CD4-positive, alpha-beta memory T cell (primary cell): Measurements from ENCODE around the gene SMURF1. TPM values are rescaled to one million over a fixed set of nuclear protein-coding genes. Genes with fewer than 3 reads are reported as not detected.
A peak's percentile ranks its signal among the peaks of the same experiment; 100 is the strongest.

ENCODE experiments used
- CTCF ChIA-PET: fragments of 350-600 bp; sonication (Branson Sonifier 250); formaldehyde crosslinking; loops from one replicate; lab custom pipeline; 2021; ENCODE audit warnings: inconsistent platforms; ENCODE audit not compliant: partially characterized antibody; lab: Charles Lee
- POLR2A ChIA-PET: fragments of 350-600 bp; sonication (Branson Sonifier 250); formaldehyde crosslinking; loops from one replicate; lab custom pipeline; 2021; ENCODE audit not compliant: partially characterized antibody; lab: Charles Lee
- DNase-seq, 5 donors: peaks; one replicate each; pipeline versions ENCODE4 v3.0.0 to v3.0.0-alpha.2; 2020 to 2022; ENCODE audit warnings: mixed read lengths in 1 of 5
- H3K27ac ChIP-seq: one replicate; pipeline ENCODE4 v1.7.0; 2013; ENCODE audit warnings: low read depth, low read length
- H3K27me3 ChIP-seq: 2 replicates; pipeline ENCODE4 v1.7.0; 2013; ENCODE audit warnings: mild to moderate bottlenecking, low read length, moderate library complexity; ENCODE audit not compliant: insufficient read depth
- H3K36me3 ChIP-seq: 2 replicates; pipeline ENCODE4 v1.7.0; 2013; ENCODE audit warnings: mild to moderate bottlenecking, low read length, moderate library complexity; ENCODE audit not compliant: insufficient read depth
- H3K4me1 ChIP-seq: 2 replicates; pipeline ENCODE4 v1.7.0; 2013; ENCODE audit warnings: mild to moderate bottlenecking, low read length, moderate library complexity; ENCODE audit not compliant: insufficient read depth
- H3K4me3 ChIP-seq, 2 donors: one replicate each; pipeline ENCODE4 v1.7.0; 2013; ENCODE audit warnings: low read length in 2 of 2, mild to moderate bottlenecking in 1 of 2
- H3K9me3 ChIP-seq, 2 donors: one replicate each; pipeline ENCODE4 v1.7.0; 2013; ENCODE audit warnings: low read length in 2 of 2, control low read depth in 1 of 2; ENCODE audit not compliant: control insufficient read depth in 1 of 2
- H3K27ac Mint-ChIP-seq, 7 donors: one replicate each; pipeline ENCODE4 v1.8.0; 2020 to 2021; ENCODE audit warnings: mixed read lengths in 7 of 7, mild to moderate bottlenecking in 6 of 7, inconsistent platforms in 3 of 7, moderate library complexity in 3 of 7
- H3K27me3 Mint-ChIP-seq, 2 donors: one replicate each; pipeline ENCODE4 v1.8.0; 2020 to 2021; ENCODE audit warnings: mixed read lengths in 2 of 2
- H3K36me3 Mint-ChIP-seq, 2 donors: one replicate each; pipeline ENCODE4 v1.8.0; 2020 to 2021; ENCODE audit warnings: mixed read lengths in 2 of 2, inconsistent platforms in 1 of 2, mild to moderate bottlenecking in 1 of 2
- H3K4me1 Mint-ChIP-seq, 4 donors: one replicate each; pipeline ENCODE4 v1.8.0; 2020 to 2021; ENCODE audit warnings: mixed read lengths in 4 of 4, mild to moderate bottlenecking in 1 of 4
- H3K4me3 Mint-ChIP-seq, 8 donors: one replicate each; pipeline ENCODE4 v1.8.0; 2020 to 2021; ENCODE audit warnings: mixed read lengths in 8 of 8, mild to moderate bottlenecking in 7 of 8, moderate library complexity in 6 of 8, inconsistent platforms in 3 of 8
- H3K9me3 Mint-ChIP-seq, 8 donors: one replicate each; pipeline ENCODE4 v1.8.0; 2020 to 2021; ENCODE audit warnings: mixed read lengths in 8 of 8, mild to moderate bottlenecking in 5 of 8, inconsistent platforms in 3 of 8, moderate library complexity in 1 of 8
- intact Hi-C: fragments of 100-400 bp; cut with micrococcal nuclease; formaldehyde crosslinking; loops from one replicate; pipeline ENCODE4 v1.15.1; 2023
- polyA plus RNA-seq, 2 donors: library from polyadenylated mRNA; unstranded; fragments of 300-500 nt; fragmentation: Illumina TruSeq; gene quantifications; one replicate each; pipeline ENCODE4 v1.2.3, GENCODE V29; 2021
- total RNA-seq, 2 experiments: library from RNA; stranded (reverse); gene quantifications; one replicate each; pipeline ENCODE4 v1.2.3, GENCODE V29; 2021

Gene SMURF1
- total and polyA plus RNA-seq, 4 experiments from 2014 or later, result 0.88 to 23.2 (median 12.9) TPM

DNA sequence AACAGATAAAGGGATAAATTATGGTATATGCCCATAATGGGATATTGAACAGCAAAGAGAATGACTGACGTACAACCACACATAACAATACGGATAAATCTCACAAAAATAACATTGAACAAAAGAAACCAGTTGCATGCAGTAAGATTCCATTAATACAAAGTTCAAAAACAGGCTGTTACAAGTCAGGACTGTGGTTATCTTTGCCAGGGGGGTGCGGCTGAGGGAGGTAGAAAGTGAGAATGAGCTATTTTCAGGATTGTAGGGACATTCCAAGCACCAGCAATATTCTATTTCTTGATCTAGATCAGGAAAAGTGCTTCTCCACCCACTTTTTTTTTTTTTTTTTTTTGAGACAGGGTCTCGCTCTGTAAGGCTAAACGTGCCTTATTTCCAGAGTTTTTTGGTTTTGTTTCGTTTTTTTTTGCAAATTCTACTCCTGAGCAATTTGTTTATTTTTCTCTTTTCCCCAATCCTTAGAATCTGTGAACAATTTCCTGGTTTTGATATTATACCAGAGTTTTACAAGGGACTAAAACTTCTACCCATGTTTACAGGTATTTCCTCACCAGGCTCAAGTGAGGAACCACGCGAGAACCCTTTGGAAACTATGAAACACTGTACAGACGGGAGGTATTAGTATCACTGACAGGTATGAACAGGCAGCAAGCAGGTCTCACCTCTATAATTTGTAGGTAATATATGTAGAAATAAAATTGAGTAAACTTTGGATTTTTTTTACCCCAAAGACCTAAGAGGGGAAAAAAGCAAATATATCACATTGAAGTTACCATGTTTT is 9.9 kb downstream of the SMURF1 start:
- H3K4me3 Mint-ChIP-seq, result no peak overlapping the region
- no peaks in the 10 kb centered on the region for H3K27me3 Mint-ChIP-seq
- no peaks in the 10 kb centered on the region for H3K9me3 ChIP-seq
- POLR2A ChIA-PET, result no interaction called here
- no peaks in the 10 kb centered on the region for H3K27me3 ChIP-seq
- no peaks in the 10 kb centered on the region for H3K36me3 Mint-ChIP-seq
- peaks cover 42 to 67% (median 51%) of the 10 kb centered on the region in 4 donors for H3K4me1 Mint-ChIP-seq
- CTCF ChIA-PET, result no interaction called here
- no peak for DNase-seq
- no peak overlapping the region for H3K4me3 ChIP-seq
- H3K9me3 Mint-ChIP-seq, result no peaks in the 10 kb centered on the region
- intact Hi-C loops, result no loop called here
- H3K27ac Mint-ChIP-seq, result no peak overlapping the region
- H3K36me3 ChIP-seq, result no peaks in the 10 kb centered on the region
- peaks cover 23% of the 10 kb centered on the region for H3K4me1 ChIP-seq
- H3K27ac ChIP-seq, result no peak overlapping the region

DNA sequence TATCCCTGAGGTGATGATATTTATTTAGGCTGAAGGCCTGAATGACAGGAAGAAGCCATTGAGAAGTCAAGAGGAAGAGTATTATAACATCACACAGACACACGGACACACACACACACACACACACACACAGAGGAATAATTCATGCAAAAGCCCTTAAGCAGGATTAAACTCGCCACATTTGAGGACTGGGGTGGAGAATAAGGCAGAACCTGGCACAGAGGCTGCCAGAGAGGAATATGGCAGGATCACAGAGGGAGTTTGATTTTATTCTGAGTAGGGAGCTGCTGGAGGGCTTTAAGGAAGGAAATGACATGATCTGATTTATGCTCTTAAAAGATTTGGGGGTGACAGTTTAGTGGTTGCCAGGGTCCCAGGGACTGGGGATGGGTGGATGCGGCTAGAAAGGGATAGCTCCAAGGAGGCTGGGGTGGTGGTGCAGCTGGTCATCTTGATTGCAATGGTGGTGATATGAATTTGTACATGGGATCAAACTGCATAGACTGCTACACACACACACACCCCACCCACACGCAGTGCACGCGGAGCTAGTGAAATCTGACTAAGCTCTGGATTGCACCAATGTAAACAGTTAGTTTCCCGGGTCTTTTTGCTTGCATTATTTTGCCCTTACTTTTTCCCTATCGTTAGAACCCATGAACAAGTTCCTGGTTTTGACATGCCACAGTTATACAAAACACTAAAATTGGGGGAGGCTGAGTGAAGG is 11.2 kb downstream of the SMURF1 start:
- Histone ChIP-seq H3K9me3 (no peaks in the 10 kb centered on the region), H3K27me3 (no peaks in the 10 kb centered on the region), H3K4me3 (no peak overlapping the region), H3K27ac (no peak overlapping the region), H3K4me1 (peaks cover 23% of the 10 kb centered on the region), H3K36me3 (no peaks in the 10 kb centered on the region)
- POLR2A ChIA-PET, result no interaction called here
- Mint-ChIP-seq H3K9me3 (no peaks in the 10 kb centered on the region), H3K4me1 (peaks cover 33 to 58% (median 46%) of the 10 kb centered on the region in 4 donors), H3K36me3 (no peaks in the 10 kb centered on the region), H3K27ac (peak overlapping the region in 3 of 7 donors; percentile 12 to 55 (median 38)), H3K4me3 (peak overlapping the region in 2 of 8 donors; percentile 7 to 27), H3K27me3 (no peaks in the 10 kb centered on the region)
- DNase-seq, result no peak
- CTCF ChIA-PET, result no interaction called here
- intact Hi-C loops, result no loop called here

DNA sequence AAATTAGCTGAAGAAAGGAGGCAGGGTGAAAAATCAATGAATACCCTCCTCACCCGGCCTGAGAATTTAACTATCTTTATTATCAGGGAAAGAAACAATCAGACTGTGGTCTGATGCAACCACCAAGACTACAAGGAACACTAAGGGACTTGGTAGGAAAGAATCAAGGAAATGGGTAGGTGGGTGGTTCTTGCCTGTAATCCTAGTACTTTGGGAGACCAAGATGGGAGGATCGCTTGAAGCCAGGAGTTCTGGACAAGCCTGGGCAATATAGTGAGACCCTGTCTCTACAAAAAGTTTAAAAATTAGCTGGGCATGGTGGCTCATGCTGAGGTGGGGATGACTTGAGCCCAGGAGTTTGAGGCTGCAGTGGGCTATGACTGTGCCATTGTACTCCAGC is 12.6 kb downstream of the SMURF1 start:
- no peak for DNase-seq
- Mint-ChIP-seq H3K4me3 (no peak overlapping the region), H3K9me3 (no peaks in the 10 kb centered on the region), H3K36me3 (no peaks in the 10 kb centered on the region), H3K27me3 (no peaks in the 10 kb centered on the region), H3K4me1 (peaks cover 35 to 60% (median 50%) of the 10 kb centered on the region in 4 donors), H3K27ac (peak overlapping the region in 2 of 7 donors; percentile 37 to 75)
- intact Hi-C loops, result no loop called here
- Histone ChIP-seq H3K4me1 (peaks cover 22% of the 10 kb centered on the region), H3K36me3 (no peaks in the 10 kb centered on the region), H3K27ac (no peak overlapping the region), H3K27me3 (no peaks in the 10 kb centered on the region), H3K9me3 (no peaks in the 10 kb centered on the region), H3K4me3 (no peak overlapping the region)
- ChIA-PET POLR2A (no interaction called here), CTCF (no interaction called here)

DNA sequence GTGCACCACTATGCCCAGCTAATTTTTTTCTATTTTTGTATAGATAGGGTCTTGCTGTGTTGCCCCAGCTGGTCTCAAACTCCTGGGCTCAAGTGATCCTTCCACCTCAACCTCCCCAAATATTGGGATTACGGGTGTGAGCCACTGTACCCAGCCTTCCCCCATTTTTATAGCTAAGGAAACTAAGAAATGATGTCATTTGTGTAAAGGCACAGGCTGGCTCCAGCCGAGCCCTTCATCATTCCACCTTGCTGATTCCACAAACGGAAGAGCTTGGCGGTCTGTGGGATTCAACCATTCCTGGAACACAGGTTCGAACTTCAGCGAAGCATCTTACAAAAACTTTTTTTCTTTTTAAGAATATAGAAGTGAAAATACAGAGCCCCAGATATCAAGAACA is 14.4 kb downstream of the SMURF1 start:
- H3K4me1 Mint-ChIP-seq, result peaks cover 40 to 66% (median 55%) of the 10 kb centered on the region in 4 donors
- H3K27ac ChIP-seq, result no peak overlapping the region
- no peaks in the 10 kb centered on the region for H3K9me3 ChIP-seq
- H3K36me3 Mint-ChIP-seq, result peaks cover under 1 to 4% of the 10 kb centered on the region in 2 donors
- intact Hi-C loops, result no loop called here
- peak overlapping the region in 1 of 7 donors; percentile 17 for H3K27ac Mint-ChIP-seq
- no peaks in the 10 kb centered on the region for H3K9me3 Mint-ChIP-seq
- H3K4me1 ChIP-seq, result peaks cover 25% of the 10 kb centered on the region
- H3K27me3 ChIP-seq, result no peaks in the 10 kb centered on the region
- no peaks in the 10 kb centered on the region for H3K36me3 ChIP-seq
- H3K4me3 Mint-ChIP-seq, result no peak overlapping the region
- ChIA-PET CTCF (no interaction called here), POLR2A (interaction anchor here (0.8 to 1.1 kb wide), 2 partner anchors 13 to 17 kb away, joined by 3 read pairs; no protein-coding TSS in a partner anchor)
- no peak for DNase-seq
- no peak overlapping the region for H3K4me3 ChIP-seq
- H3K27me3 Mint-ChIP-seq, result no peaks in the 10 kb centered on the region

DNA sequence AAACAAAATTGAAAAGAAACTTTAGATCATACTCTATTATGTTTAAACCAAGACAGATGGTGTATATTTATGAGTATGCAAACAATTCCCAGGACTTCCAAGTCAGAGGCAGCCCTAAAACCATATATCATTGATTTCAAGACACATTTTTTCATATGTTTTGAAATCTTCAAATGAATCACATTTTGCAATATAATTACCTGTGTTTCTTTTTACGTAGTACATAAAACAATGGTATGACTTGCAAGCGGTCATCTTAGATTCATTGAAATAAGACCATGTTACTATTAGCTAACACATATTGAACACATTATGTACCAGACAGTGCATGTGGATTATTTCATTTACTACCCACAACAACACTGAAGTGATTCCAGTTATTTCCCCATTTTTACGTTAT is 14.9 kb downstream of the SMURF1 start:
- no peak overlapping the region for H3K27ac Mint-ChIP-seq
- peaks cover 2 to 4% of the 10 kb centered on the region in 2 donors for H3K36me3 Mint-ChIP-seq
- H3K4me1 Mint-ChIP-seq, result peaks cover 38 to 68% (median 56%) of the 10 kb centered on the region in 4 donors
- Histone ChIP-seq H3K4me3 (no peak overlapping the region), H3K27me3 (no peaks in the 10 kb centered on the region), H3K27ac (no peak overlapping the region), H3K4me1 (peaks cover 25% of the 10 kb centered on the region), H3K36me3 (no peaks in the 10 kb centered on the region), H3K9me3 (no peaks in the 10 kb centered on the region)
- intact Hi-C loops, result no loop called here
- no peak overlapping the region for H3K4me3 Mint-ChIP-seq
- ChIA-PET POLR2A (interaction anchor here (0.8 to 1.1 kb wide), 2 partner anchors 13 to 17 kb away, joined by 3 read pairs; no protein-coding TSS in a partner anchor), CTCF (no interaction called here)
- no peaks in the 10 kb centered on the region for H3K27me3 Mint-ChIP-seq
- H3K9me3 Mint-ChIP-seq, result no peaks in the 10 kb centered on the region
- DNase-seq, result no peak

DNA sequence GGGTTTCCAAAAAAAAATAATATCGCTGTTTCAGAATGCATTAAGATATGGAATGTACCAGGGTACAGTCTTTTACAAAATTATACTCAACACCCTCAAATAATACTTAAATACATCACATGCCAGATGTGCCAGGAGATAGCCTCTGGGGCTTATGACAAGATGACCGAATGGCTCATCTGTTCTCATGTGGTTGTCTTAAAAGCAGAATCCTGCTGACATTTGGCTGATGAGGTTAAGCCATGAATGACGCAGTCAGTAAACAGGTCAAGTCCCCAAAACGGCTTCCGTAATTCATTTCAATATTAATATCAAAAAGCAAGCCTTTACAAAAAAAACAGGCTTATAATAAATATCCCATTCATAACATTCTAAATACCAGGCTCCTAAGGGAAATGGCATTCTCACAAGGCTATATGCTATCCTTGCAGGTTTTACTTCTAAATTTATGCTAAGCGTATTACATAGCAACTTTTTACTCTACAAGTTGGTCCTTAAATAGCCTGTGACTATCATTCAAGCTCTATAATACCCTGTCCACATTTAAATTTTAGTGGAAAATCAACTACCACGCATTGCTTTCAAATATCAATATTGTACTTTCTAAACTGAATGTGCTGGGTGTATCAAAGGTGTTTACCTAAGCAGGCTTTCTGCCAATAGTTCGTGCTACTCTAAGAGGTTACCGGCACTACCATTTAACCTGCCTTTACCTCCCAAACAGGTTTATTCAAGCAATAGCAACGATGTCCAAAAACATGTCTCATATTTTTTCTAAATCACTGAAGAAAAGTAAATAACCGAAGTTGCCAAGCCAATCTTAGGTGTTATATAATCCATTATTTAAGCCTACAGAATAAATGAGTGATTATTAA is 15.6 kb downstream of the SMURF1 start:
- intact Hi-C loops, result no loop called here
- POLR2A ChIA-PET, result no interaction called here
- no peaks in the 10 kb centered on the region for H3K9me3 Mint-ChIP-seq

More for the DNA sequence above, 15.6 kb downstream of the SMURF1 start:
- H3K4me1 Mint-ChIP-seq, result peaks cover 39 to 69% (median 56%) of the 10 kb centered on the region in 4 donors
- no peak for DNase-seq
- no peak overlapping the region for H3K27ac Mint-ChIP-seq
- peaks cover 22% of the 10 kb centered on the region for H3K4me1 ChIP-seq
- H3K9me3 ChIP-seq, result no peaks in the 10 kb centered on the region
- CTCF ChIA-PET, result no interaction called here
- no peaks in the 10 kb centered on the region for H3K36me3 ChIP-seq
- no peaks in the 10 kb centered on the region for H3K27me3 Mint-ChIP-seq
- no peak overlapping the region for H3K4me3 ChIP-seq
- peaks cover 4 to 6% of the 10 kb centered on the region in 2 donors for H3K36me3 Mint-ChIP-seq
- H3K27ac ChIP-seq, result no peak overlapping the region
- no peak overlapping the region for H3K4me3 Mint-ChIP-seq
- no peaks in the 10 kb centered on the region for H3K27me3 ChIP-seq
